H1 (cell line): ENCODE results near the gene ZNF575. TPM values are rescaled to one million over a fixed set of nuclear protein-coding genes. Genes with fewer than 3 reads are reported as not detected.

Experiments
- EP300 ChIP-seq, 2 experiments: IDR thresholded peaks; 1 replicate in 1 of 2; 2 replicates in 1 of 2; pipeline ENCODE4 v1.6.1; 2011 to 2012; ENCODE audit warnings: low read depth in 2 of 2, low read length in 2 of 2, mild to moderate bottlenecking in 2 of 2, borderline replicate concordance in 1 of 2, inconsistent platforms in 1 of 2, moderate library complexity in 1 of 2
- GTF2F1 ChIP-seq: IDR thresholded peaks from 2 replicates; pipeline ENCODE4 v1.6.1; 2012; ENCODE audit warnings: low read depth, low read length, improper control_type of control experiment, borderline replicate concordance
- KDM4A ChIP-seq: IDR thresholded peaks from one replicate; pipeline ENCODE4 v1.7.1; 2012; ENCODE audit warnings: low read depth, mild to moderate bottlenecking, moderate library complexity, low read length, inconsistent platforms; ENCODE audit not compliant: severe bottlenecking
- POLR2AphosphoS5 ChIP-seq: IDR thresholded peaks from 2 replicates; pipeline ENCODE4 v1.6.1; 2011; ENCODE audit warnings: low read depth, low read length
- RAD21 ChIP-seq, 2 experiments: IDR thresholded peaks in 1 of 2; conservative IDR thresholded peaks in 1 of 2; 2 replicates each; pipeline ENCODE4 v1.6.1; 2011; ENCODE audit warnings: low read depth in 2 of 2, low read length in 2 of 2, improper control_type of control experiment in 1 of 2, inconsistent platforms in 1 of 2, mild to moderate bottlenecking in 1 of 2, moderate library complexity in 1 of 2
- SIRT6 ChIP-seq: IDR thresholded peaks from one replicate; pipeline ENCODE4 v1.7.1; 2012; ENCODE audit warnings: low read length, inconsistent platforms
- SIX5 ChIP-seq: IDR thresholded peaks from 2 replicates; pipeline ENCODE4 v1.6.1; 2011; ENCODE audit warnings: mild to moderate bottlenecking, low read depth, low read length
- polyA plus RNA-seq, 7 experiments: library from polyadenylated mRNA; depleted of rRNA in 3 of 7; stranded (reverse) in 5 of 7; unstranded in 2 of 7; fragments of >200 nt in 5 of 7; fragments of 200-250 nt in 2 of 7; gene quantifications; 1 replicate in 5 of 7; 2 replicates in 1 of 7; 4 replicates in 1 of 7; pipeline versions ENCODE4 v1.2.1 to v1.2.3, GENCODE V29; 2011 to 2013; ENCODE audit warnings: missing spikeins in 2 of 7, mixed read lengths in 2 of 7
- total RNA-seq: library from RNA; stranded (reverse); fragmentation: NEBNext Ultra II Directional; extraction: Animal tissue kit (Norgen Biotek cat#: 25700); gene quantifications from 2 replicates; pipeline ENCODE4 v1.2.1, GENCODE V29; 2021

The ZNF575 gene
- total and polyA plus RNA-seq, 2 of the 8 experiments (the other 6 are each of a cell fraction or from before 2014, with no cell fraction given) = 0.05 TPM; not detected in 1

- TF ChIP-seq EP300 (IDR thresholded peaks at IDR 0.05; ENCODE audit: borderline replicate concordance in 1 of 2, low read depth in 2 of 2, low read length in 2 of 2) (no peak), GTF2F1 (no peak), POLR2AphosphoS5 (no peak), KDM4A (no peak), RAD21 (IDR thresholded peaks at IDR 0.05 in 1 of 2, conservative IDR thresholded peaks at IDR 0.05 in 1 of 2; ENCODE audit: low read depth in 2 of 2, low read length in 2 of 2) (no peak), SIX5 (no peak), SIRT6 (no peak)
Observed at GRCh38 chr19:43505186-43505456, 27.9 kb upstream of the ZNF575 start (continued).
